Measurements from ENCODE around the gene MLXIP. TPM values are rescaled to one million over a fixed set of nuclear protein-coding genes. Genes with fewer than 3 reads are reported as not detected.

MLXIP gene
- total and polyA plus RNA-seq, 12 donors, result 11.5 to 37.9 (median 20.9) TPM

GRCh38 chr12:122155705-122156104, 77.1 kb downstream of the MLXIP start:
- peaks cover 0 to 4% (median 0%) of the 10 kb centered on the region in 7 donors for H3K27me3 ChIP-seq
- no peaks in the 10 kb centered on the region for H3K4me1 ChIP-seq
- DNase-seq (no peak), ATAC-seq (no peak)
- intact Hi-C loops (cut with DNase I), result no loop called here
- H3K4me3 ChIP-seq, result no peak overlapping the region
- no peak for TF ChIP-seq CTCF (IDR thresholded peaks at IDR 0.05)
- WGBS, 2 donors, result 62 to 65% methylated on average over 10 of the region's 10 CpGs
- H3K36me3 ChIP-seq, result no peaks in the 10 kb centered on the region
- no peaks in the 10 kb centered on the region for H3K9me3 ChIP-seq
- no peak overlapping the region for H3K27ac ChIP-seq

GRCh38 chr12:122158700-122159285, 80.2 kb downstream of the MLXIP start:
- no peaks in the 10 kb centered on the region for H3K9me3 ChIP-seq
- no peaks in the 10 kb centered on the region for H3K36me3 ChIP-seq
- TF ChIP-seq CTCF (IDR thresholded peaks at IDR 0.05), result no peak
- H3K27me3 ChIP-seq, result no peaks in the 10 kb centered on the region
- no peak for ATAC-seq
- H3K27ac ChIP-seq, result no peak overlapping the region
- no peaks in the 10 kb centered on the region for H3K4me1 ChIP-seq
- no peak overlapping the region for H3K4me3 ChIP-seq
- intact Hi-C loops (cut with DNase I), result no loop called here
- no peak for DNase-seq
- WGBS, 2 donors, result 88 to 94% methylated on average over 7 of the region's 7 CpGs

GRCh38 chr12:122159882-122160281, 81.3 kb downstream of the MLXIP start:
- ATAC-seq, result no peak
- no peak overlapping the region for H3K27ac ChIP-seq
- 43 to 67% methylated on average over 4 of the region's 4 CpGs for WGBS, 2 donors

GRCh38 chr12:122160761-122161160, 82.2 kb downstream of the MLXIP start:
- no peaks in the 10 kb centered on the region for H3K27me3 ChIP-seq
- WGBS, 2 donors, result 80 to 81% methylated on average over 11 of the region's 11 CpGs
- DNase-seq, result no peak
- no peaks in the 10 kb centered on the region for H3K9me3 ChIP-seq
- H3K36me3 ChIP-seq, result no peaks in the 10 kb centered on the region
- no peak for ATAC-seq
- H3K4me3 ChIP-seq, result no peak overlapping the region
- TF ChIP-seq CTCF (IDR thresholded peaks at IDR 0.05), result no peak
- H3K4me1 ChIP-seq, result no peaks in the 10 kb centered on the region
- H3K27ac ChIP-seq, result no peak overlapping the region
- intact Hi-C loops (cut with DNase I), result no loop called here

More at GRCh38 chr12:122159882-122160281, 81.3 kb downstream of the MLXIP start:
- no peak for DNase-seq
- Histone ChIP-seq H3K27me3 (no peaks in the 10 kb centered on the region), H3K4me1 (no peaks in the 10 kb centered on the region), H3K36me3 (no peaks in the 10 kb centered on the region), H3K4me3 (no peak overlapping the region), H3K9me3 (no peaks in the 10 kb centered on the region)
- TF ChIP-seq CTCF (IDR thresholded peaks at IDR 0.05), result no peak
- intact Hi-C loops (cut with DNase I), result no loop called here

Data from heart right ventricle (tissue), 16 donors.